Activated CD8-positive, alpha-beta T cell treated with anti-CD3 and anti-CD28 coated beads for 36 hours (primary cell): ENCODE data around the gene SEMA6B. TPM values are rescaled to one million over a fixed set of nuclear protein-coding genes. Genes with fewer than 3 reads are reported as not detected.

ENCODE experiments used
- ATAC-seq: fragments of 200-7000 bp; cut with Tn5 transposase; one replicate; pipeline ENCODE4 v1.10.0; 2021; ENCODE audit warnings: mild to moderate bottlenecking, moderate library complexity
- CTCF ChIA-PET: fragments of 350-600 bp; sonication (Branson Sonifier 250); formaldehyde crosslinking; loops from one replicate; lab custom pipeline; 2021; ENCODE audit warnings: antibody characterized with exemption; lab: Charles Lee
- POLR2A ChIA-PET: fragments of 350-600 bp; sonication (Branson Sonifier 250); formaldehyde crosslinking; loops from one replicate; lab custom pipeline; 2021; ENCODE audit warnings: antibody characterized with exemption; lab: Charles Lee
- DNase-seq: peaks from one replicate; pipeline ENCODE4 v3.0.0-alpha.2; 2020
- H3K27ac Mint-ChIP-seq: one replicate; pipeline ENCODE4 v1.8.0; 2021; ENCODE audit warnings: mild to moderate bottlenecking, mixed read lengths
- H3K27me3 Mint-ChIP-seq: one replicate; pipeline ENCODE4 v1.8.0; 2021; ENCODE audit warnings: mixed read lengths
- H3K36me3 Mint-ChIP-seq: one replicate; pipeline ENCODE4 v1.8.0; 2021; ENCODE audit warnings: low read depth, mixed read lengths
- H3K4me1 Mint-ChIP-seq: one replicate; pipeline ENCODE4 v1.8.0; 2021; ENCODE audit warnings: low read depth, mixed read lengths
- H3K4me3 Mint-ChIP-seq: one replicate; pipeline ENCODE4 v1.8.0; 2021; ENCODE audit warnings: mild to moderate bottlenecking, moderate library complexity, mixed read lengths
- H3K9me3 Mint-ChIP-seq: one replicate; pipeline ENCODE4 v1.8.0; 2021; ENCODE audit warnings: mixed read lengths
- CTCF ChIP-seq: fragments of 200-600 bp; IDR thresholded peaks from one replicate; pipeline ENCODE4 v1.8.0; 2022; ENCODE audit warnings: antibody characterized with exemption, mild to moderate bottlenecking
- intact Hi-C: fragments of 100-400 bp; cut with micrococcal nuclease; formaldehyde crosslinking; loops from one replicate; pipeline ENCODE4 v1.10.0; 2022
- total RNA-seq, 2 experiments: library from RNA; stranded (reverse); gene quantifications; one replicate each; pipeline ENCODE4 v1.2.3, GENCODE V29; 2021

The SEMA6B gene
- total RNA-seq, 2 experiments from 2014 or later = not detected

DNA sequence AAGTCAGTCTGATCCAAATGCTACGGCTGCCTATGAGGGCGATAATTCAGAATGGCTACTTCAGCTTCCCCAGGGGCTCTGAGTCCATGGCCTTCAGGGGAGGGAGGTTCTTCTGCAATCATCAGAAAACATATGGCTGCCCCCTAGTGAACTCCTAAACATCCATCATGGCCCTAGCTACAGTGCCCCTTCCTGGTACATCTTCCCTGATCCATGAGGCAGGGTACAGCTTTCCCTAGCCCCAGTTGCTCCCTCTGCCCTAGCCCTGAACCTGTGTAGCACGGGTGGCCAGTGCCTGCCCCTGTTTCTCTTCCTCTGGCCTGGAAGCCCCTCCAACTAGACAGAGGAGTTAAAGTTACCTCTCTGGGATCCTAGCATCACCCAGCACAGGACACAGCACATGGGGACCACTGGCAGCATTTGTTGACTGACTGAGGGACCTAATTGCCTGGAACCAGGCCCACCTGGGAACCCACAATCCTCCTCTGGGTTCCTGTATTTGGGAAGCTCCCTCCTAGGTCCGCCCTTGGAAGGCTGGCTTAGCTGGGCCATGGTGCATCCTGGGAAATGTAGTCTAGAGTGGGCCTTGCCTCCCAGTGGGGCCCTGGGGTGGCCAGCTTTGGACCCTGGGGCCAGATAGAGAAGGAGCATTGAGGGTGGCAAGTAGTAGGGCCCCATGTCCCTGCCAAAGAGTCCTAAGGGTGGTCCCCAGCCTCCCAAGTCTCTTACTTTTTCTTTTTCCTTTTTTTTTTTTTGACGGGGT is 17.7 kb upstream of the SEMA6B start:
- Mint-ChIP-seq H3K27me3 (peaks cover 43% of the 10 kb centered on the region), H3K9me3 (no peaks in the 10 kb centered on the region), H3K36me3 (no peaks in the 10 kb centered on the region), H3K4me1 (peaks cover 13% of the 10 kb centered on the region), H3K27ac (no peak overlapping the region), H3K4me3 (no peak overlapping the region)
- intact Hi-C loops = loop anchor here (5.0 kb wide), 1 partner anchor 60 kb away; the partner anchor contains the start of gene TNFAIP8L1
- DNase-seq (no peak), ATAC-seq (no peak)
- CTCF ChIA-PET = interaction anchor here (0.9 to 4.5 kb wide), 14 partner anchors 10 to 82 kb away, joined by 3 to 53 read pairs (median 7); no protein-coding TSS in a partner anchor
- TF ChIP-seq CTCF = no peak
- POLR2A ChIA-PET = no interaction called here

- CTCF ChIA-PET = interaction anchor here (0.6 to 4.5 kb wide), 21 partner anchors 8 to 172 kb away, joined by 3 to 53 read pairs (median 6); partner anchors contain the start of gene SEMA6B
- Mint-ChIP-seq H3K27ac (no peak overlapping the region), H3K9me3 (no peaks in the 10 kb centered on the region), H3K27me3 (peaks cover 39% of the 10 kb centered on the region), H3K4me3 (no peak overlapping the region), H3K36me3 (no peaks in the 10 kb centered on the region), H3K4me1 (peaks cover 9% of the 10 kb centered on the region)
- ATAC-seq (peak; percentile 59), DNase-seq (peak; percentile 85)
- POLR2A ChIA-PET = interaction anchor here (0.9 kb wide), 1 partner anchor 64 kb away, joined by 3 read pairs; no protein-coding TSS in a partner anchor
- intact Hi-C loops = loop anchor here (5.0 kb wide), 1 partner anchor 61 kb away; the partner anchor contains the start of gene TNFAIP8L1
- TF ChIP-seq CTCF = peak; percentile 74
Measured at GRCh38 chr19:4576016-4576933, 16.8 kb upstream of the SEMA6B start.

GRCh38 chr19:4575267-4576015 is 16.0 kb upstream of the SEMA6B start:
- ATAC-seq (peak; percentile 53), DNase-seq (peak; percentile 51)
- no peak overlapping the region for H3K27ac Mint-ChIP-seq
- no peaks in the 10 kb centered on the region for H3K36me3 Mint-ChIP-seq
- POLR2A ChIA-PET = interaction anchor here (0.9 kb wide), 1 partner anchor 65 kb away, joined by 3 read pairs; no protein-coding TSS in a partner anchor
- intact Hi-C loops = loop anchor here (5.0 kb wide), 1 partner anchor 62 kb away; the partner anchor contains the start of gene TNFAIP8L1
- CTCF ChIA-PET = interaction anchor here (0.7 to 4.5 kb wide), 20 partner anchors 7 to 84 kb away, joined by 3 to 53 read pairs (median 6); partner anchors contain the start of gene SEMA6B
- H3K9me3 Mint-ChIP-seq = no peaks in the 10 kb centered on the region
- H3K4me1 Mint-ChIP-seq = peaks cover 6% of the 10 kb centered on the region
- H3K27me3 Mint-ChIP-seq = peaks cover 38% of the 10 kb centered on the region
- H3K4me3 Mint-ChIP-seq = no peak overlapping the region
- TF ChIP-seq CTCF = no peak

GRCh38 chr19:4573682-4574081 is 14.2 kb upstream of the SEMA6B start:
- CTCF ChIA-PET = interaction anchor here (0.9 to 4.5 kb wide), 4 partner anchors 14 to 63 kb away, joined by 3 to 24 read pairs (median 13); partner anchors contain the start of gene SEMA6B
- intact Hi-C loops = no loop called here
- POLR2A ChIA-PET = no interaction called here
- no peak overlapping the region for H3K27ac Mint-ChIP-seq
- H3K4me1 Mint-ChIP-seq = peaks cover 6% of the 10 kb centered on the region
- no peak for TF ChIP-seq CTCF
- H3K4me3 Mint-ChIP-seq = no peak overlapping the region
- H3K36me3 Mint-ChIP-seq = no peaks in the 10 kb centered on the region
- H3K9me3 Mint-ChIP-seq = no peaks in the 10 kb centered on the region
- ATAC-seq = no peak
- H3K27me3 Mint-ChIP-seq = peaks cover 22% of the 10 kb centered on the region
- no peak for DNase-seq
